HCT116 (cell line): ENCODE measurements around the gene ASB1.

Experiments used
- CTCF ChIP-seq, 3 experiments: fragments of 200-600 bp in 1 of 3; sonication (generic) in 1 of 3; IDR thresholded peaks in 2 of 3; conservative IDR thresholded peaks in 1 of 3; 2 replicates each; pipeline ENCODE4 v1.5.1; 2012 to 2017; ENCODE audit warnings: low read depth in 2 of 3, low read length in 2 of 3, antibody characterized with exemption in 1 of 3, borderline replicate concordance in 1 of 3, control low read depth in 1 of 3, mild to moderate bottlenecking in 1 of 3, mixed read lengths in 1 of 3, mixed run types in 1 of 3, moderate library complexity in 1 of 3; ENCODE audit not compliant: insufficient read depth in 1 of 3
- EZH2phosphoT487 ChIP-seq: fragments of 200-600 bp; IDR thresholded peaks from 2 replicates; pipeline ENCODE4 v1.6.1; 2018; ENCODE audit warnings: antibody characterized with exemption, borderline replicate concordance
- POLR2A ChIP-seq: IDR thresholded peaks from 2 replicates; pipeline ENCODE4 v1.7.0; 2011; ENCODE audit warnings: borderline replicate concordance; ENCODE audit not compliant: insufficient read depth, insufficient read length; ENCODE audit errors: extremely low read depth
- REST ChIP-seq: IDR thresholded peaks from 2 replicates; pipeline ENCODE4 v1.6.1; 2012; ENCODE audit warnings: low read depth
- SP1 ChIP-seq: IDR thresholded peaks from 2 replicates; pipeline ENCODE4 v1.6.1; 2012; ENCODE audit warnings: low read depth

GRCh38 chr2:238383135-238383534 lies 43.6 kb upstream of the ASB1 start:
- TF ChIP-seq SP1, result no peak
- no peak for TF ChIP-seq EZH2phosphoT487
- no peak for TF ChIP-seq CTCF (IDR thresholded peaks at IDR 0.05 in 2 of 3, conservative IDR thresholded peaks at IDR 0.05 in 1 of 3; ENCODE audit: borderline replicate concordance in 1 of 3, insufficient read depth in 1 of 3, low read depth in 2 of 3, low read length in 2 of 3)
- no peak for TF ChIP-seq POLR2A
- no peak for TF ChIP-seq REST
